OCI-LY1 (cell line): ENCODE data around the gene IER3.

Experiments used
- H2AFZ ChIP-seq: fragments of 200-600 bp; sonication (generic), shearing (Covaris generic); 2 replicates; pipeline ENCODE4 v1.6.0; 2014; ENCODE audit warnings: antibody characterized with exemption, mild to moderate bottlenecking, low read length
- H3F3A ChIP-seq: fragments of 200-600 bp; sonication (generic), shearing (Covaris generic); 2 replicates; pipeline ENCODE4 v1.6.0; 2014; ENCODE audit warnings: mild to moderate bottlenecking, antibody characterized with exemption, low read length, moderate library complexity; ENCODE audit not compliant: insufficient read depth
- H3K27ac ChIP-seq: fragments of 200-600 bp; sonication (generic); 2 replicates; pipeline ENCODE4 v1.5.1; 2014; ENCODE audit warnings: low read length, mixed run types, mild to moderate bottlenecking, low read depth; ENCODE audit not compliant: poor library complexity, severe bottlenecking
- H3K27me3 ChIP-seq: fragments of 200-600 bp; sonication (generic); 2 replicates; pipeline ENCODE4 v1.6.0; 2014; ENCODE audit warnings: antibody characterized with exemption, mild to moderate bottlenecking, low read length, moderate library complexity; ENCODE audit not compliant: insufficient read depth
- H3K36me3 ChIP-seq: fragments of 200-600 bp; sonication (generic); 2 replicates; pipeline ENCODE4 v1.6.1; 2014; ENCODE audit warnings: mild to moderate bottlenecking, antibody characterized with exemption, low read length, moderate library complexity, mixed read lengths; ENCODE audit not compliant: insufficient read depth
- H3K4me1 ChIP-seq: fragments of 200-600 bp; sonication (generic); 2 replicates; pipeline ENCODE4 v1.5.1; 2014; ENCODE audit warnings: mild to moderate bottlenecking, low read length, moderate library complexity; ENCODE audit not compliant: insufficient read depth, severe bottlenecking
- H3K4me2 ChIP-seq: fragments of 200-600 bp; sonication (generic), shearing (Covaris generic); 2 replicates; pipeline ENCODE4 v1.6.1; 2014; ENCODE audit warnings: low read length
- H3K4me3 ChIP-seq: fragments of 200-600 bp; sonication (generic); 2 replicates; pipeline ENCODE4 v1.5.1; 2014; ENCODE audit warnings: low read length, low read depth, mild to moderate bottlenecking, mixed read lengths; ENCODE audit not compliant: poor library complexity, severe bottlenecking
- H3K79me2 ChIP-seq: fragments of 200-600 bp; shearing (Covaris generic); 2 replicates; pipeline ENCODE4 v1.6.1; 2016; ENCODE audit warnings: mixed run types, low read length, mixed read lengths; ENCODE audit not compliant: insufficient read depth
- H3K9ac ChIP-seq: fragments of 200-600 bp; sonication (generic), shearing (Covaris generic); 2 replicates; pipeline ENCODE4 v1.6.1; 2014; ENCODE audit warnings: mild to moderate bottlenecking, low read length, mixed read lengths
- H3K9me2 ChIP-seq: fragments of 200-600 bp; sonication (generic), shearing (Covaris generic); 2 replicates; pipeline ENCODE4 v1.6.1; 2014; ENCODE audit warnings: low read depth, mild to moderate bottlenecking, low read length, mixed read lengths
- H3K9me3 ChIP-seq: fragments of 200-600 bp; shearing (Covaris generic); 2 replicates; pipeline ENCODE4 v1.6.1; 2014; ENCODE audit warnings: low read length, mixed read lengths
- H4K20me1 ChIP-seq: fragments of 200-600 bp; sonication (generic), shearing (Covaris generic); 2 replicates; pipeline ENCODE4 v1.6.0; 2016; ENCODE audit warnings: mild to moderate bottlenecking, low read length; ENCODE audit not compliant: insufficient read depth
- CTCF ChIP-seq: fragments of 200-600 bp; sonication (generic), shearing (Covaris generic); IDR thresholded peaks from 2 replicates; pipeline ENCODE4 v1.5.1; 2017; ENCODE audit warnings: mild to moderate bottlenecking, antibody characterized with exemption, low read length, moderate library complexity, mixed read lengths
- EZH2 ChIP-seq: fragments of 200-600 bp; sonication (generic), shearing (Covaris generic); IDR thresholded peaks from 2 replicates; pipeline ENCODE4 v1.8.0; 2017; ENCODE audit warnings: borderline replicate concordance, mixed run types, mild to moderate bottlenecking, antibody characterized with exemption, low read length, moderate library complexity, mixed read lengths

Gene IER3

GRCh38 chr6:30790724-30791383 lies 46.5 kb upstream of the IER3 start:
- no peaks in the 10 kb centered on the region for H3K79me2 ChIP-seq
- no peak overlapping the region for H3K9ac ChIP-seq
- H3K27ac ChIP-seq: no peak overlapping the region
- H3K27me3 ChIP-seq: no peaks in the 10 kb centered on the region
- no peaks in the 10 kb centered on the region for H3K9me3 ChIP-seq
- H3K4me1 ChIP-seq: no peaks in the 10 kb centered on the region
- H2AFZ ChIP-seq: no peak overlapping the region
- H4K20me1 ChIP-seq: no peaks in the 10 kb centered on the region
- no peak overlapping the region for H3K4me2 ChIP-seq
- no peak overlapping the region for H3K4me3 ChIP-seq
- no peaks in the 10 kb centered on the region; the same call in 1 of the 2 replicates for H3K36me3 ChIP-seq
- H3F3A ChIP-seq: no peaks in the 10 kb centered on the region
- TF ChIP-seq EZH2: no peak
- no peak for TF ChIP-seq CTCF
- no peaks in the 10 kb centered on the region for H3K9me2 ChIP-seq

GRCh38 chr6:30789606-30790005 lies 45.3 kb upstream of the IER3 start:
- Histone ChIP-seq H3K9ac (no peak overlapping the region), H3F3A (no peaks in the 10 kb centered on the region), H3K79me2 (no peaks in the 10 kb centered on the region), H3K9me2 (no peaks in the 10 kb centered on the region), H3K36me3 (no peaks in the 10 kb centered on the region; the same call in 1 of the 2 replicates), H3K4me1 (no peaks in the 10 kb centered on the region), H4K20me1 (no peaks in the 10 kb centered on the region), H3K9me3 (no peaks in the 10 kb centered on the region), H3K4me3 (no peak overlapping the region), H3K4me2 (no peak overlapping the region), H2AFZ (no peak overlapping the region), H3K27ac (no peak overlapping the region), H3K27me3 (no peaks in the 10 kb centered on the region)
- TF ChIP-seq CTCF (no peak), EZH2 (no peak)

- H3K4me2 ChIP-seq: no peak overlapping the region
- no peaks in the 10 kb centered on the region; the same call in 1 of the 2 replicates for H3K36me3 ChIP-seq
- no peak overlapping the region for H3K27ac ChIP-seq
- H3K9me3 ChIP-seq: no peaks in the 10 kb centered on the region
- H3K9ac ChIP-seq: no peak overlapping the region
- no peaks in the 10 kb centered on the region for H3F3A ChIP-seq
- no peaks in the 10 kb centered on the region for H3K4me1 ChIP-seq
- H3K27me3 ChIP-seq: no peaks in the 10 kb centered on the region
- no peaks in the 10 kb centered on the region for H4K20me1 ChIP-seq
- H3K9me2 ChIP-seq: no peaks in the 10 kb centered on the region
- H3K4me3 ChIP-seq: no peak overlapping the region
- H3K79me2 ChIP-seq: no peaks in the 10 kb centered on the region
- TF ChIP-seq CTCF: no peak
- TF ChIP-seq EZH2: no peak
- H2AFZ ChIP-seq: no peak overlapping the region
Measured at GRCh38 chr6:30787954-30788353, 43.6 kb upstream of the IER3 start.
